GM18511 (cell line): ENCODE measurements around the gene CSF1.

Experiments
- ATAC-seq: cut with Tn5 transposase; IDR thresholded peaks from one replicate; pipeline ENCODE4 v1.9.1; 2021; ENCODE audit warnings: mild to moderate bottlenecking, moderate library complexity; ENCODE audit not compliant: unreplicated experiment

Gene CSF1

GRCh38 chr1:109974191-109974590, 63.5 kb downstream of the CSF1 start:
- no peak for ATAC-seq

- no peak for ATAC-seq
Measured at GRCh38 chr1:109975718-109976117, 65.1 kb downstream of the CSF1 start.

GRCh38 chr1:109976762-109977161, 66.1 kb downstream of the CSF1 start:
- no peak for ATAC-seq

- ATAC-seq: no peak
Measured at GRCh38 chr1:109977225-109977624, 66.6 kb downstream of the CSF1 start.

- ATAC-seq: no peak
Measured at GRCh38 chr1:109977657-109978378, 67.2 kb downstream of the CSF1 start.

- no peak for ATAC-seq
Measured at GRCh38 chr1:109978761-109979488, 68.3 kb downstream of the CSF1 start.

- no peak for ATAC-seq
Measured at GRCh38 chr1:109979489-109980091, 68.9 kb downstream of the CSF1 start.
